ENCODE results near the gene CENPX. TPM values are rescaled to one million over a fixed set of nuclear protein-coding genes. Genes with fewer than 3 reads are reported as not detected.

CENPX gene
- total RNA-seq, 1 experiment from 2014 or later, result 77.9 TPM

DNA sequence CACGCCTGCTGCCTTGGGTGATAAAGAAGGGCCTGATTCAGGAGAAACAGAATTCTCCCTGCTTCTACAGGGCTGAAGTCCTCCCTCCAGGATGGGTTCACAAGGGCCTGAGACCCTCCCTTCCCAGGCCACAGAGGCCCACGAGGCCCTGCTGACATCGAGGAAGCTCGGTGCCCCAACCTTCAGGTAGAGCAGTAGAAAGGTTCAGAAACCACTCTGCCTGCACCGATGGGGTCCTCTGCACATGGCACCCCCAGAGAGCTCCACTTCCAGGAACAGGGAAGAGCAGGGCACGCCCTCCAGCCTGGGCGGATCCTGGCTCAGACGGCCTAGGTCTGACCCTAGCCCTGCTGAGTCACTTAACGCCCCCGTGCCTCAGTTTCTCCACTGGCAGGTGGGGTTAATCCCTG, 773 bp downstream of the CENPX start:
- H3K27ac Mint-ChIP-seq, result no peak overlapping the region
- Histone ChIP-seq H4K91ac (ENCODE audit: insufficient read length, low read depth, low read length) (no peak overlapping the region), H3K18ac (ENCODE audit: insufficient read length, low read depth, low read length) (no peak overlapping the region), H2BK120ac (ENCODE audit: low read depth, low read length, poor library complexity, severe bottlenecking) (no peak overlapping the region), H3K79me2 (ENCODE audit: insufficient read depth, low read length) (no peaks in the 10 kb centered on the region), H3K79me1 (ENCODE audit: insufficient read depth, low read depth, low read length, poor library complexity, severe bottlenecking) (peaks cover 5% of the 10 kb centered on the region), H3T11ph (ENCODE audit: low read length) (no peak overlapping the region), H3K14ac (ENCODE audit: insufficient read depth, low read length) (0 out of 2 replicates have a peak overlapping the region, but pooled peaks have one; percentile 46), H2BK12ac (ENCODE audit: insufficient read length, low read depth, low read length) (no peak overlapping the region), H3K27me3 (ENCODE audit: insufficient read depth, low read length) (no peaks in the 10 kb centered on the region), H4K5ac (ENCODE audit: insufficient read length, low read depth, low read length) (no peak overlapping the region), H2BK15ac (ENCODE audit: low read depth, low read length) (no peak overlapping the region), H2BK20ac (ENCODE audit: low read depth, low read length, poor library complexity, severe bottlenecking) (no peak overlapping the region), H2BK5ac (ENCODE audit: insufficient read length, low read length) (no peak overlapping the region), H3K4me1 (ENCODE audit: insufficient read depth, low read length) (no peaks in the 10 kb centered on the region), H2AFZ (ENCODE audit: low read length) (no peak overlapping the region), H2AK5ac (ENCODE audit: insufficient read length, low read length) (no peak overlapping the region), H4K20me1 (ENCODE audit: control insufficient read depth, insufficient read depth, insufficient read length) (no peaks in the 10 kb centered on the region), H3K23ac (ENCODE audit: insufficient read length, low read depth, low read length) (no peak overlapping the region), H3K4me2 (ENCODE audit: insufficient read depth, insufficient read length, low read length) (peak overlapping the region; percentile 89), H3K9me3 (ENCODE audit: control insufficient read depth, low read depth, low read length) (no peaks in the 10 kb centered on the region), H3K27ac (ENCODE audit: insufficient read length, low read depth, low read length) (no peak overlapping the region), H3K23me2 (ENCODE audit: insufficient read length, low read depth, low read length, poor library complexity, severe bottlenecking) (peaks cover 5% of the 10 kb centered on the region), H3K9ac (ENCODE audit: extremely low read depth, insufficient read length, low read length) (peak overlapping the region; percentile 39), H3K4ac (ENCODE audit: low read depth, low read length) (no peak overlapping the region), H3K56ac (ENCODE audit: insufficient read length, low read depth, low read length) (no peak overlapping the region), H4K8ac (replicated peaks; ENCODE audit: insufficient read length, low read depth, low read length) (no peak overlapping the region)
- peaks cover 7 to 16% of the 10 kb centered on the region in 2 experiments for H3K4me1 Mint-ChIP-seq
- WGBS (ENCODE audit: extremely low coverage, insufficient read length, low lambda C conversion rate), result no CpG with 5 or more reads among the region's 10 CpGs
- peak overlapping the region; percentile 79 to 88 for H3K4me3 Mint-ChIP-seq
- DNase-seq, result no peak
- no peaks in the 10 kb centered on the region; the same call in 1 of the 2 replicates for H3K27me3 Mint-ChIP-seq (ENCODE audit: low read depth)
- peaks cover 3 to 12% (median 5%) of the 10 kb centered on the region in 3 experiments; a peak in 5 of 7 replicates for H3K36me3 Mint-ChIP-seq (ENCODE audit: insufficient read depth in 1 of 3, low read depth in 3 of 3)
- peaks cover 0 to 2% of the 10 kb centered on the region in 2 experiments; a peak in 1 of 5 replicates for H3K9me3 Mint-ChIP-seq
- TF ChIP-seq, protein P1, sequence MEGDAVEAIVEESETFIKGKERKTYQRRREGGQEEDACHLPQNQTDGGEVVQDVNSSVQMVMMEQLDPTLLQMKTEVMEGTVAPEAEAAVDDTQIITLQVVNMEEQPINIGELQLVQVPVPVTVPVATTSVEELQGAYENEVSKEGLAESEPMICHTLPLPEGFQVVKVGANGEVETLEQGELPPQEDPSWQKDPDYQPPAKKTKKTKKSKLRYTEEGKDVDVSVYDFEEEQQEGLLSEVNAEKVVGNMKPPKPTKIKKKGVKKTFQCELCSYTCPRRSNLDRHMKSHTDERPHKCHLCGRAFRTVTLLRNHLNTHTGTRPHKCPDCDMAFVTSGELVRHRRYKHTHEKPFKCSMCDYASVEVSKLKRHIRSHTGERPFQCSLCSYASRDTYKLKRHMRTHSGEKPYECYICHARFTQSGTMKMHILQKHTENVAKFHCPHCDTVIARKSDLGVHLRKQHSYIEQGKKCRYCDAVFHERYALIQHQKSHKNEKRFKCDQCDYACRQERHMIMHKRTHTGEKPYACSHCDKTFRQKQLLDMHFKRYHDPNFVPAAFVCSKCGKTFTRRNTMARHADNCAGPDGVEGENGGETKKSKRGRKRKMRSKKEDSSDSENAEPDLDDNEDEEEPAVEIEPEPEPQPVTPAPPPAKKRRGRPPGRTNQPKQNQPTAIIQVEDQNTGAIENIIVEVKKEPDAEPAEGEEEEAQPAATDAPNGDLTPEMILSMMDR (conservative IDR thresholded peaks at IDR 0.05), result no peak

All from H9 (cell line).